SK-N-SH (cell line): ENCODE results near the gene CYP4B1.

ENCODE experiments used
- EP300 ChIP-seq, 2 experiments: IDR thresholded peaks; 2 replicates each; pipeline versions ENCODE4 v1.4.0 to v1.6.1; 2012; ENCODE audit warnings: borderline replicate concordance in 1 of 2, low read depth in 1 of 2, low read length in 1 of 2
- JUND ChIP-seq: IDR thresholded peaks from 2 replicates; pipeline ENCODE4 v1.4.0; 2012
- POLR2AphosphoS5 ChIP-seq: IDR thresholded peaks from 2 replicates; pipeline ENCODE4 v1.6.1; 2012; ENCODE audit warnings: low read depth, low read length
- YY1 ChIP-seq: IDR thresholded peaks from 2 replicates; pipeline ENCODE4 v1.4.0; 2012; ENCODE audit warnings: low read depth, mild to moderate bottlenecking
- TF ChIP-seq, protein P1 (sequence below): fragments of 200-600 bp; sonication (generic); IDR thresholded peaks from 2 replicates; pipeline ENCODE4 v1.6.1; 2017; ENCODE audit warnings: antibody characterized with exemption, mild to moderate bottlenecking, moderate library complexity
- TF ChIP-seq, protein P2 (sequence below): IDR thresholded peaks from 2 replicates; pipeline ENCODE4 v1.6.1; 2012; ENCODE audit warnings: mild to moderate bottlenecking, low read depth, low read length, moderate library complexity

DNA sequence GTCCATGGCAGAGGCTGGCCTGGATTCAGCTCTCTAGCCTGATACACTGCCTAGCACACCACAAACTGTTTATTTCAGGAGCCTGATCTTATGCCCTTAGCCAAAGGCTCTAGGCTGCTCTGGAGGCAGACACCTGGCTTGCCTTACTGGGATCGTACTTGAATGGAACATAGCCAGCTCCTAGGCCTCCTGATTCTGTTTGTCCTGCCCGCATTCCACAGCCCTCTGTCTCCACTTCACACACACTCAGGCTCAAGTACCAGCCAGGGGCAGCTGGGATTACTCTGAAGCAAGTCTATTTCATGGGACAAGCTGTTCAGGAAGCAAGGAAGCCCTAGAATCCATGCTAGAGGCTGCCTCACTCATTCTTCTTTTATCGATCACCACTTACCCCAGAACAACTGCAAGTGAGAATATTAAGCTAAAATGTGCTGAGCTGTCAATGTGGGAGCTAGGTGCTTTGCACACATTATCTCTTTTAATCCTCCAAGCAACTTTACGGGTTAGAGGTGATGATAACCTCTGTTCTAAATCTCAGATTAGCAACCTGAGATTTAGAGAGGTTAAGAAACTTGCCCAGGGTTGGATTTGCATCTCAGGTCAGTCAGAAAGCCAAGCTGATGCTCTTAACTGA, 31.1 kb upstream of the CYP4B1 start:
- TF ChIP-seq POLR2AphosphoS5 (no peak), EP300 (IDR thresholded peaks at IDR 0.05; ENCODE audit: borderline replicate concordance in 1 of 2, low read depth in 1 of 2, low read length in 1 of 2) (no peak), YY1 (no peak), JUND (no peak)
- TF ChIP-seq, protein P1, sequence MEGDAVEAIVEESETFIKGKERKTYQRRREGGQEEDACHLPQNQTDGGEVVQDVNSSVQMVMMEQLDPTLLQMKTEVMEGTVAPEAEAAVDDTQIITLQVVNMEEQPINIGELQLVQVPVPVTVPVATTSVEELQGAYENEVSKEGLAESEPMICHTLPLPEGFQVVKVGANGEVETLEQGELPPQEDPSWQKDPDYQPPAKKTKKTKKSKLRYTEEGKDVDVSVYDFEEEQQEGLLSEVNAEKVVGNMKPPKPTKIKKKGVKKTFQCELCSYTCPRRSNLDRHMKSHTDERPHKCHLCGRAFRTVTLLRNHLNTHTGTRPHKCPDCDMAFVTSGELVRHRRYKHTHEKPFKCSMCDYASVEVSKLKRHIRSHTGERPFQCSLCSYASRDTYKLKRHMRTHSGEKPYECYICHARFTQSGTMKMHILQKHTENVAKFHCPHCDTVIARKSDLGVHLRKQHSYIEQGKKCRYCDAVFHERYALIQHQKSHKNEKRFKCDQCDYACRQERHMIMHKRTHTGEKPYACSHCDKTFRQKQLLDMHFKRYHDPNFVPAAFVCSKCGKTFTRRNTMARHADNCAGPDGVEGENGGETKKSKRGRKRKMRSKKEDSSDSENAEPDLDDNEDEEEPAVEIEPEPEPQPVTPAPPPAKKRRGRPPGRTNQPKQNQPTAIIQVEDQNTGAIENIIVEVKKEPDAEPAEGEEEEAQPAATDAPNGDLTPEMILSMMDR: no peak
- TF ChIP-seq, protein P2, sequence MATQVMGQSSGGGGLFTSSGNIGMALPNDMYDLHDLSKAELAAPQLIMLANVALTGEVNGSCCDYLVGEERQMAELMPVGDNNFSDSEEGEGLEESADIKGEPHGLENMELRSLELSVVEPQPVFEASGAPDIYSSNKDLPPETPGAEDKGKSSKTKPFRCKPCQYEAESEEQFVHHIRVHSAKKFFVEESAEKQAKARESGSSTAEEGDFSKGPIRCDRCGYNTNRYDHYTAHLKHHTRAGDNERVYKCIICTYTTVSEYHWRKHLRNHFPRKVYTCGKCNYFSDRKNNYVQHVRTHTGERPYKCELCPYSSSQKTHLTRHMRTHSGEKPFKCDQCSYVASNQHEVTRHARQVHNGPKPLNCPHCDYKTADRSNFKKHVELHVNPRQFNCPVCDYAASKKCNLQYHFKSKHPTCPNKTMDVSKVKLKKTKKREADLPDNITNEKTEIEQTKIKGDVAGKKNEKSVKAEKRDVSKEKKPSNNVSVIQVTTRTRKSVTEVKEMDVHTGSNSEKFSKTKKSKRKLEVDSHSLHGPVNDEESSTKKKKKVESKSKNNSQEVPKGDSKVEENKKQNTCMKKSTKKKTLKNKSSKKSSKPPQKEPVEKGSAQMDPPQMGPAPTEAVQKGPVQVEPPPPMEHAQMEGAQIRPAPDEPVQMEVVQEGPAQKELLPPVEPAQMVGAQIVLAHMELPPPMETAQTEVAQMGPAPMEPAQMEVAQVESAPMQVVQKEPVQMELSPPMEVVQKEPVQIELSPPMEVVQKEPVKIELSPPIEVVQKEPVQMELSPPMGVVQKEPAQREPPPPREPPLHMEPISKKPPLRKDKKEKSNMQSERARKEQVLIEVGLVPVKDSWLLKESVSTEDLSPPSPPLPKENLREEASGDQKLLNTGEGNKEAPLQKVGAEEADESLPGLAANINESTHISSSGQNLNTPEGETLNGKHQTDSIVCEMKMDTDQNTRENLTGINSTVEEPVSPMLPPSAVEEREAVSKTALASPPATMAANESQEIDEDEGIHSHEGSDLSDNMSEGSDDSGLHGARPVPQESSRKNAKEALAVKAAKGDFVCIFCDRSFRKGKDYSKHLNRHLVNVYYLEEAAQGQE: no peak
